LNCAP (cell line): ENCODE results near the gene ALG13.
A peak's percentile ranks its signal among the peaks of the same experiment; 100 is the strongest.

ENCODE experiments used
- TF ChIP-seq, protein P1 (sequence below): fragments of 450-650 bp; IDR thresholded peaks from 2 replicates; pipeline ENCODE4 v1.5.1; 2017; ENCODE audit warnings: mild to moderate bottlenecking

ALG13 gene

DNA sequence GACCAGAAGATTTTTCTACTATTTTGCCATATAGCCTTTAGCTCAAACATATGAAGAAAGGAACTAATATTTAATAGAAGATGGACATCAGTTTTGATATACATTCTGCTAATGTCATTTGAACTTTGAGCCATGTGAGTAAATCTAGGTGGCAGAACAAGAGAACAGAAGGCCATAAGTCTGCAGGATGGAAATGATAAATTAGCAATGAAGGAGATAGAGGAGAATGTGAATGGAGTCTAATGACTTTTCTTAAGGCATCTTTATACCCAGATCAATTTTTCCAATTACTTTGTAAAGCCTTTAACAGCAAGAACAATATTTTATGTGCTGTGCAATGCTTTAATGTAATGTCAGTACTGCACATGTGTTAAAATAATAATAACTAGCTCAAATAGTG, 30.1 kb upstream of the ALG13 start:
- TF ChIP-seq, protein P1, sequence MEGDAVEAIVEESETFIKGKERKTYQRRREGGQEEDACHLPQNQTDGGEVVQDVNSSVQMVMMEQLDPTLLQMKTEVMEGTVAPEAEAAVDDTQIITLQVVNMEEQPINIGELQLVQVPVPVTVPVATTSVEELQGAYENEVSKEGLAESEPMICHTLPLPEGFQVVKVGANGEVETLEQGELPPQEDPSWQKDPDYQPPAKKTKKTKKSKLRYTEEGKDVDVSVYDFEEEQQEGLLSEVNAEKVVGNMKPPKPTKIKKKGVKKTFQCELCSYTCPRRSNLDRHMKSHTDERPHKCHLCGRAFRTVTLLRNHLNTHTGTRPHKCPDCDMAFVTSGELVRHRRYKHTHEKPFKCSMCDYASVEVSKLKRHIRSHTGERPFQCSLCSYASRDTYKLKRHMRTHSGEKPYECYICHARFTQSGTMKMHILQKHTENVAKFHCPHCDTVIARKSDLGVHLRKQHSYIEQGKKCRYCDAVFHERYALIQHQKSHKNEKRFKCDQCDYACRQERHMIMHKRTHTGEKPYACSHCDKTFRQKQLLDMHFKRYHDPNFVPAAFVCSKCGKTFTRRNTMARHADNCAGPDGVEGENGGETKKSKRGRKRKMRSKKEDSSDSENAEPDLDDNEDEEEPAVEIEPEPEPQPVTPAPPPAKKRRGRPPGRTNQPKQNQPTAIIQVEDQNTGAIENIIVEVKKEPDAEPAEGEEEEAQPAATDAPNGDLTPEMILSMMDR, result no peak

DNA sequence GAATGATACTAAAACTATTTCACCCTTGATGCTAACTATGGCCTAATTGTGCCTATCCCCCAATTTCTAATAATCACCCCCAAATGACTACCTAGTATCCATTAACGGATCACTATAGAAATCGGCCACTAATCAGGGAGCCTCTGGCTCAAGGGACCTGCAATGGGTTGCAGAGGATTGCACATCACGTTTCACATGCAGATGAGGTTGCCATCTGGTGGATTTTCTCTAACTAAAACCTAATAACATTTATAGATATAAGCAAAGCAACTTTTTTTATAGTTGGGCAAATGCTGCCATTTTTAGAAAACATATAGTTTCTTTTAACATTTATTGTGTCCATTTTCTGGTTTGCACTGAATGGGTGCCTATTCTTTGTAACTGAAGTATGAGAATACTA, 28.3 kb upstream of the ALG13 start:
- TF ChIP-seq, protein P1, result peak; percentile 25; the same call in 1 of the 2 replicates

DNA sequence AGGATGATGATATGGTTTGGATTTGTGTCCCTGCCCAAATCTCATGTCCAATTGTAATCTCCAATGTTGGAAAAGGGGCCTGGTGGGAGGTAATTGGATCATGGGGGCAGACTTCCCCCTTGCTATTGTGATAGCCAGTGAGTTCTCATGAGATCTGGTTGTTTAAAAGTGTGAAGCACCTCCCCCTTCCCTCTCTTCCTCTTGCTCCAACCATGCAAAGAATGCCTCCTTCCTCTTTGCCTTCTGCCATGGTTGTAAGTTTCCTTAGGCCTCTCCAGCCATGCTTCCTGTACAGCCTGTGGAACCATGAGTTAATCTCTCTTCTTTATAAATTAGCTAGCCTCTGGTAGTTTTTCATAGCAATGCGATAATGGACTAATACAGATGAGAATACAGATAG, 19.7 kb upstream of the ALG13 start:
- TF ChIP-seq, protein P1, result no peak

DNA sequence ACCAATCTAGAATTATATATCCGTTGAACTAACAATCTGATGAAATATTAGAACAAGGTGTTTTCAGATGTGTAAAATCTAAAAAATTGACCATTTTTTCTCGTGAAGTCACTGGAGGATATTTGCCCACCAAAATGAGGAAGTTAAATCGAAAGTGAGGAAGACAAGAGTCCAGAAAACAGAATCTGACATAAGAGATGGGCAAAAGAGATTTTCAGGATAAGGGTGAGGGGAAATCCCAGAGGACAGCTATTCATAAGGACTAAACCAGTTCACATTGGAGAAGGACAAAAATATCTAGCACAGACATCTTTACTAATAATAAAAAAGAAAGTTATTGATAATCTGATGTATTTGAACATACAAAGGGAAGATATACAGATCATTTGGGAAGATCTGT, 18.7 kb upstream of the ALG13 start:
- TF ChIP-seq, protein P1, result no peak

DNA sequence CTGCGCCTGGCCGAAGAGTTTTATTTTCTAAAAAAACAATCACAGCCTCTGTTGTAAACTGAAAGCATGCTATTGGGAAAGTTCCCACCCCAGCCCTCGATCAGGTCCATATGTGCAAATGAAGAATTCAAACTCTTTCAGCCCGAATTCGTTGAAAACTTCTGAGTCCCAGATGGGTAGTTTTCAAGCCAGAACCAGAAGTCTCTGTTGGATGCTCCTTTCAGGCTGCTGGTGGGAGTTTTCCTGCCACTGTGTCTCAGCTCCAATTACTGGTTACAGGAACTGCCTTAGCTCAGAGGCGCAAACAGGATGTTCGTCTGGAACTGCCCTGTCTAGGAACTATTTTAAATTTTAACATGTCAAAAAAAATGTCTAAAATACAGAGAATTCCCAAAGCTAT, 9.3 kb upstream of the ALG13 start:
- TF ChIP-seq, protein P1, result no peak

DNA sequence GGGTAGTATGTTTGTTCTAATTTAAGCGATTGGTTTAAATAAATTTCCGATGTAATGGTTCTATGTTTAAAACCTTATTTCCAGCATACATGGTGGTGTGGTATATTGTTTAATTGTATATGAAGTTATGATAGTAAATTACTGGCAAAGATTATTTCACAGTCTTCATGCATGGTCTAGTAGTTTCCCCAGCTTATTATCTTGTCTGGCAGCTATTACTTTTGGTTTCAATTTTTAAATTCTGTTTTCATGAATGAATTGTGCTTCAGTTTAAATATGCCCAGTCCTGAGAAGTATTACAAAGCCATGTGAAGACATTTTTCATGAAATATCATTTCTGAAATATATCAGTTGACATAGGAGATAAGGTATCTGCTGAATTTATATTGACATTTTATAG, 6.3 kb downstream of the ALG13 start:
- TF ChIP-seq, protein P1, result no peak

DNA sequence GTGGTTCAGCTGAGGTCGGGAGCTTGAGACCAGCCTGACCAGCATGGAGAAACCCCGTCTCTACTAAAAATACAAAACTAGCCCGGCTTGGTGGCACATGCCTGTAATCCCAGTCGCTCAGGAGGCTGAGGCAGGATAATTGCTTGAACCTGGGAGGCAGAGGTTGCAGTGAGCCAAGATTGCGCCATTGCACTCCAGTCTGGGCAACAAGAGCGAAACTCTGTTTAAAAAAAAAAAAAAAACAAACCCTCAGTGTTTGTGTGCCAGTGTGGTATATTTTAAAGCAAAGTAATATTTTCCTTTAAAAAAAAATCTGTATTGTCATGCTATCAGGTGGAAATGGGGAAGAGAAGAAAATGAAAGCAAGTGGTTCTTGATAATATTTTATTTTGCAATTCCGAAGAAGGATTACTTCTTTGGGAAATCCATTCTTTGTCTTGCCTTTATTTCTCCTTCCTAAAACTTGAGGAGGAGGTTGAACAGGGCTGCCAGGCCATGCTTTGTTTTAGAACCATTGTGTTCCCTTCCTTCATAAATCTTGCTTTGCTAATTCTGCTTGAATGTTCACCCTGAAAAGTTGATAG, 14.4 kb downstream of the ALG13 start:
- TF ChIP-seq, protein P1, result no peak
